Calu3 (cell line): ENCODE data around the gene DUSP16. TPM values are rescaled to one million over a fixed set of nuclear protein-coding genes. Genes with fewer than 3 reads are reported as not detected.
"Not testable (repeated sequence)": the region's sequence is repeated elsewhere in the genome, so short reads cannot be mapped to it uniquely, and the experiment has no call there.

Experiments used
- BruUV-seq: library from RNA; stranded (reverse); fragments of 400-500 nt; replicated peaks from 2 replicates; lab custom pipeline; 2021; lab: Mats Ljungman, UMichigan
- CTCF ChIA-PET: fragments of 300-600 bp; sonication (Branson Sonifier 250); formaldehyde crosslinking; loops from one replicate; lab custom pipeline; 2022; ENCODE audit warnings: antibody characterized with exemption; lab: Charles Lee
- DNase-seq: peaks from one replicate; pipeline ENCODE4 v3.0.0; 2022
- H3K27ac Mint-ChIP-seq: one replicate; pipeline ENCODE4 v1.8.0; 2022; ENCODE audit warnings: mixed read lengths; ENCODE audit not compliant: unreplicated experiment
- H3K27me3 Mint-ChIP-seq: one replicate; pipeline ENCODE4 v1.8.0; 2022; ENCODE audit warnings: mixed read lengths; ENCODE audit not compliant: unreplicated experiment
- H3K36me3 Mint-ChIP-seq: one replicate; pipeline ENCODE4 v1.8.0; 2022; ENCODE audit warnings: mild to moderate bottlenecking, moderate library complexity, mixed read lengths; ENCODE audit not compliant: insufficient read depth, unreplicated experiment
- H3K4me1 Mint-ChIP-seq: one replicate; pipeline ENCODE4 v1.8.0; 2022; ENCODE audit warnings: mild to moderate bottlenecking, low read depth, mixed read lengths; ENCODE audit not compliant: unreplicated experiment
- H3K4me3 Mint-ChIP-seq: one replicate; pipeline ENCODE4 v1.8.0; 2022; ENCODE audit warnings: mild to moderate bottlenecking, low read depth, moderate library complexity, mixed read lengths; ENCODE audit not compliant: unreplicated experiment
- H3K9me3 Mint-ChIP-seq: one replicate; pipeline ENCODE4 v1.8.0; 2022; ENCODE audit warnings: low read depth, mixed read lengths; ENCODE audit not compliant: unreplicated experiment
- intact Hi-C: fragments of 100-400 bp; cut with micrococcal nuclease; formaldehyde crosslinking; loops from one replicate; pipeline ENCODE4 v1.10.0; 2022; ENCODE audit not compliant: unreplicated experiment
- total RNA-seq: library from RNA; stranded (reverse); gene quantifications from 2 replicates; pipeline ENCODE4 v1.2.3, GENCODE V29; 2022
- TF ChIP-seq, protein P1 (sequence below): fragments of 200-600 bp; IDR thresholded peaks from one replicate; pipeline ENCODE4 v1.8.0; 2022; ENCODE audit warnings: antibody characterized with exemption; ENCODE audit not compliant: unreplicated experiment

Gene DUSP16
- total RNA-seq, 1 experiment from 2014 or later = 25.8 TPM

DNA sequence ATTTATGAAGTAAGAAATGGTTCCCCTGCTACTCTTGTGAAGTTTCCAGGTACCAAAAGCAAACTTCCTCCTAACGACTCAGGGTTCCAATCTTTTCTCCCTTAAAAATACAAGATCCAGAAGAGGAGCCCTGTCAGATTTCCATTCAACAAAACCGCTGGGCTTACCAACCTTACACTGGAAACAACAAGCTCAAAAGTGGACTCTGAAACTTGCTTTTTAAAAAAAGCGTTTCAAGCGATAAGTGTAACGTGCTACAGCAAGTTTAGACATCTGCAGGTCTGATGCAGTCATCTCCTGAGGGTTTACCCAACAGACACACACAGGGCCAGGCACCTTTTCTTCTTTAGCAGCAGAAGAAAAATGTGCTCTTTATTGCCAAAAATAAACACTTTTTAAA, 42.1 kb upstream of the DUSP16 start:
- H3K9me3 Mint-ChIP-seq = no peaks in the 10 kb centered on the region
- DNase-seq = no peak
- CTCF ChIA-PET = no interaction called here
- peaks cover 5% of the 10 kb centered on the region for H3K36me3 Mint-ChIP-seq
- TF ChIP-seq, protein P1, sequence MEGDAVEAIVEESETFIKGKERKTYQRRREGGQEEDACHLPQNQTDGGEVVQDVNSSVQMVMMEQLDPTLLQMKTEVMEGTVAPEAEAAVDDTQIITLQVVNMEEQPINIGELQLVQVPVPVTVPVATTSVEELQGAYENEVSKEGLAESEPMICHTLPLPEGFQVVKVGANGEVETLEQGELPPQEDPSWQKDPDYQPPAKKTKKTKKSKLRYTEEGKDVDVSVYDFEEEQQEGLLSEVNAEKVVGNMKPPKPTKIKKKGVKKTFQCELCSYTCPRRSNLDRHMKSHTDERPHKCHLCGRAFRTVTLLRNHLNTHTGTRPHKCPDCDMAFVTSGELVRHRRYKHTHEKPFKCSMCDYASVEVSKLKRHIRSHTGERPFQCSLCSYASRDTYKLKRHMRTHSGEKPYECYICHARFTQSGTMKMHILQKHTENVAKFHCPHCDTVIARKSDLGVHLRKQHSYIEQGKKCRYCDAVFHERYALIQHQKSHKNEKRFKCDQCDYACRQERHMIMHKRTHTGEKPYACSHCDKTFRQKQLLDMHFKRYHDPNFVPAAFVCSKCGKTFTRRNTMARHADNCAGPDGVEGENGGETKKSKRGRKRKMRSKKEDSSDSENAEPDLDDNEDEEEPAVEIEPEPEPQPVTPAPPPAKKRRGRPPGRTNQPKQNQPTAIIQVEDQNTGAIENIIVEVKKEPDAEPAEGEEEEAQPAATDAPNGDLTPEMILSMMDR = no peak
- H3K4me3 Mint-ChIP-seq = no peak overlapping the region
- no peak overlapping the region for H3K27ac Mint-ChIP-seq
- H3K4me1 Mint-ChIP-seq = peaks cover 34% of the 10 kb centered on the region
- intact Hi-C loops = no loop called here
- no peaks in the 10 kb centered on the region for H3K27me3 Mint-ChIP-seq
- BruUV-seq = no TSS peak

DNA sequence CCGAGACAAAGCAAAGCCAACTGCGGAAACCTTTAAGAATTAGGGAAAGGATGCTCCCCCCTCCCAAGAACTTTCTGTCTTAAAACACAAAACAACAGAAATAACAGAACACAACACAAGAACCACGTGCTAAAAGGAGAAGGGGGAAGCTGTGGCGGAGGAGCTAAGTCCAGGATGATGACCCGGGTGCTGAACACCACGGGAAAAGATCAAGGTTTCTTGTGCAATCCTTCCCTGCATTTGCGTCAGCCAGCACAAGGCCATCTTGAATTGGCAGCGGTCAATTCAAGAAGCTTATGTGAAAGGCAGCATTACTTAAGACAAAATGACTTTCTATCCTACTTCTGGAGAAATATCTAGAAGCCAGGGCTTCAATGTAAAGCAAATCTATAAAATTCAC, 38.0 kb upstream of the DUSP16 start:
- Mint-ChIP-seq H3K4me1 (peaks cover 15% of the 10 kb centered on the region), H3K27ac (no peak overlapping the region), H3K36me3 (no peaks in the 10 kb centered on the region), H3K4me3 (no peak overlapping the region), H3K27me3 (no peaks in the 10 kb centered on the region), H3K9me3 (no peaks in the 10 kb centered on the region)
- TF ChIP-seq, protein P1 = no peak
- no TSS peak for BruUV-seq
- intact Hi-C loops = no loop called here
- CTCF ChIA-PET = interaction anchor here (0.7 kb wide), 1 partner anchor 14 kb away, joined by 3 read pairs; no protein-coding TSS in a partner anchor
- DNase-seq = no peak

DNA sequence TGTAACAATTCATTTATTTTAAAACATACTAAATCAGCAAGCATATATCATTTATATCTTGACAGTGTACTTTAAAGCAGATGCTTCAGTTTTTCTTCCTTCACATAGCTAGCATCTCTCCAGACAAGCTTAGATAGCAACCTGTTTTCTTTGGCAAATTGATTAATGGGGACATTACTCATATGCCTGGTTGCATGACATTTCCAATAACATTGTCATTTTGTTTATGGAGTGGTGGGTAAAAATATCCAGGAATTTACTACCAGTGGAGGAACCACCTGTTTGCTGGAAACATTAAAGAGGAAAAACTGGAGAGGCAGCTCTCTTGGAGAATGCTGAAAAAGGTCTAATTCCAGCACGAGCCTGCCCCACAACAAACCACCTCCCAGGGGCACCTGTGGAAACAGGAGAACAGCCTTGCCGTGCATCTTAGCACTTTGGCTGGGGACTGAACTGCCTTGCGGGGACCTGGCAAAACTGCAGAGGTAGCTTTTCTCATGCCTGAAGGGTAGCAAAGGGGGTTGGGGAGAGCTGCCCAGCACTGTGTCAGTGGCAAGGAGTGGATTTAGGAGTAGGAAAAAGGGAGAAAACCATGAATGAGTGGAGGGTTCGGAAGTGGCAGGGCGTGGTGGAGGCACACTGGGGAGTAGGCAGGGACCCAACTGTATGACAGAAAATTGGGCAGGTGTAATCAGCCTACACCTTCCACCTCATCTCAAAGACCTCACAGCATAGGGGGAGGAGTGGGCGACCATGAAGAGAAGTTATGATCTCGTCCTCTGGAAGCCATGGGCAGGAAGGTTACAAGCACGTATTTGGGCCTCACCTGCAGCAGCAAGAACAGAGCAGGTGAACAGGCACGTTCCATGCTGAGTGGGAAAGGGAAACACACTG, 37.3 kb upstream of the DUSP16 start:
- H3K27ac Mint-ChIP-seq = no peak overlapping the region
- no TSS peak for BruUV-seq

DNA sequence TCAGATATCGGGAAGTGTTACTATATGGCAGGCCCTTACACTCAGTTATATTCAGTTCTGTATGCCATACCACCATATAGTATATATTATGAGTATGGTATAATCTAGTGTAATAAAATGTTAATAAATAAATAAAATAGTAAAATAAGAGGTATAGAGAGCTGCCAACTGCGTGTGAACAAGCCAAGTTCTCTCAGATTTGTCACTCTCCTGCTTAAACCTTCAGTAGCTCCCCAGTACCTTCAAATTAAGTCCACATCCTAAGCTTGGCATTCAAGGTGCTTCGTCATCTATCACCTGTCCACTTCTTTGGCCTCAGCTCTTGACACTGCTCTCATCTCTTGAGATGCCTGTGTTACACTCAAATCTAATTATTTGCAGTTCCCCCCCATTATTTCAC, 36.2 kb upstream of the DUSP16 start:
- Mint-ChIP-seq H3K4me3 (no peak overlapping the region), H3K27me3 (no peaks in the 10 kb centered on the region), H3K4me1 (peaks cover 15% of the 10 kb centered on the region), H3K27ac (no peak overlapping the region), H3K36me3 (no peaks in the 10 kb centered on the region), H3K9me3 (no peaks in the 10 kb centered on the region)
- no peak for DNase-seq
- TF ChIP-seq, protein P1 = no peak
- BruUV-seq = no TSS peak
- CTCF ChIA-PET = interaction anchor here (0.9 kb wide), 1 partner anchor 35 kb away, joined by 3 read pairs; no protein-coding TSS in a partner anchor
- intact Hi-C loops = no loop called here

More for the DNA sequence above, 37.3 kb upstream of the DUSP16 start:
- Mint-ChIP-seq H3K4me3 (no peak overlapping the region), H3K27me3 (no peaks in the 10 kb centered on the region), H3K36me3 (no peaks in the 10 kb centered on the region), H3K9me3 (no peaks in the 10 kb centered on the region), H3K4me1 (peaks cover 15% of the 10 kb centered on the region)
- CTCF ChIA-PET = interaction anchor here (0.9 kb wide), 1 partner anchor 36 kb away, joined by 3 read pairs; no protein-coding TSS in a partner anchor
- no peak for DNase-seq
- TF ChIP-seq, protein P1 = no peak
- intact Hi-C loops = no loop called here

DNA sequence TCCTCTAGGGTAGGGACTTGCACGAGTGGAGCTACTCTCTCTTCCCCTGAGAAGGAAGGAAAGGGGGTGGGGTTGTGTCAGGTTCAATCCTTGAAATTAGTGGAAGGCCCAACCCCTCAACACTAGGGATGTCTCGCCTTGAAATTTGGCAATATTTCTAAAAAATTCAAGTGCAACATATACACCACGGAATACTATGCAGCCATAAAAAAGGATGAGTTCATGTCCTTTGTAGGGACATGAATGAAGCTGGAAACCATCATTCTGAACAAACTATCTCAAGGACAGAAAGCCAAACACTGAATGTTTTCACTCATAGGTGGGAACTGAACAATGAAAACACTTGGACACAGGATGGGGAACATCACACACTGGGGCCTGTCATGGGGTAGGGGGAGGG, 33.9 kb upstream of the DUSP16 start:
- H3K36me3 Mint-ChIP-seq, intact Hi-C loops, H3K4me3 Mint-ChIP-seq, BruUV-seq, H3K27me3 Mint-ChIP-seq, CTCF ChIA-PET, H3K27ac Mint-ChIP-seq, H3K9me3 Mint-ChIP-seq, DNase-seq: not testable (repeated sequence)
- H3K4me1 Mint-ChIP-seq = peaks cover 27% of the 10 kb centered on the region

DNA sequence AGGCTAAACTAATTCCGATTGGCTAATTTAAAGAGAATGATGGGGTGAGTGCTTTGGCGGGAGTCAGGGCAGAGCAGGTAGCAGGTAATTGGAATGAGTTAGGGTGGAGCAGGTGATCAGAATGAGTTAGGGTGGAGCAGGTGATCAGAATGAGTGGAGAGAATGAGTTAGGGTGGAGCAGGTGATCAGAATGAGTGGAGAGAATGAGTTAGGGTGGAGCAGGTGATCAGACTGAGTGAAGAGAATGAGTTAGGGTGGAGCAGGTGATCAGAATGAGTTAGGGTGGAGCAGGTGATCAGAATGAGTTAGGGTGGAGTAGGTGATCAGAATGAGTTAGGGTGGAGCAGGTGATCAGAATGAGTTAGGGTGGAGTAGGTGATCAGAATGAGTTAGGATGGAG, 33.3 kb upstream of the DUSP16 start:
- not testable (repeated sequence) for H3K9me3 Mint-ChIP-seq

More for the DNA sequence above, 33.3 kb upstream of the DUSP16 start:
- H3K4me3 Mint-ChIP-seq, CTCF ChIA-PET, intact Hi-C loops, H3K36me3 Mint-ChIP-seq, H3K27ac Mint-ChIP-seq, H3K27me3 Mint-ChIP-seq, DNase-seq, BruUV-seq: not testable (repeated sequence)
- peaks cover 27% of the 10 kb centered on the region for H3K4me1 Mint-ChIP-seq
